Right hindlimb (tissue), 1 donor: Measurements from ENCODE around the gene GOLGA6C.
"Not testable (repeated sequence)": the region's sequence is repeated elsewhere in the genome, so short reads cannot be mapped to it uniquely, and the experiment has no call there.

Source experiments
- DNase-seq: peaks from one replicate; pipeline ENCODE4 v3.0.0-alpha.2; 2018

GOLGA6C gene

DNA sequence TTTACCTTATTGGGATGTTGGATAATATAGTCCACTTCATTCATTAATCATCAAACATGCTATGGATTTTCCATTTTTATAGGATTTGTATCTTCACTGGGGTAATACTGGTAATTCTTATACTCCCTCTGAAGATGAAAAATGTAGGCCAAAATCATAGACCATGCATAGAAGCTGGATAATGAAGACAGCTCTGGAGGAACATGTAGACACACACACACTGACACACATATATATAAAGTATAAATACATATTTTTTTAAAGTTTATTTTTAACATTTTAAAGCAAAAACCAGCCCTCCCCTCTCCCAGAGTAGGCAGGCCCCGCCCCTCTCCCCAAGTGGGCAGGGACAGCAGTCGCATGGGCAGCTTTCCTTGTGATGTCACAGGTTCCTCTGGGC lies at the start of gene GOLGA6C:
Gene GOLGA6C (plus strand): TSS at position 301 of the 400 bp plus-strand sequence. CDS start 265 bp downstream, outside the sequence.
- not testable (repeated sequence) for DNase-seq

DNA sequence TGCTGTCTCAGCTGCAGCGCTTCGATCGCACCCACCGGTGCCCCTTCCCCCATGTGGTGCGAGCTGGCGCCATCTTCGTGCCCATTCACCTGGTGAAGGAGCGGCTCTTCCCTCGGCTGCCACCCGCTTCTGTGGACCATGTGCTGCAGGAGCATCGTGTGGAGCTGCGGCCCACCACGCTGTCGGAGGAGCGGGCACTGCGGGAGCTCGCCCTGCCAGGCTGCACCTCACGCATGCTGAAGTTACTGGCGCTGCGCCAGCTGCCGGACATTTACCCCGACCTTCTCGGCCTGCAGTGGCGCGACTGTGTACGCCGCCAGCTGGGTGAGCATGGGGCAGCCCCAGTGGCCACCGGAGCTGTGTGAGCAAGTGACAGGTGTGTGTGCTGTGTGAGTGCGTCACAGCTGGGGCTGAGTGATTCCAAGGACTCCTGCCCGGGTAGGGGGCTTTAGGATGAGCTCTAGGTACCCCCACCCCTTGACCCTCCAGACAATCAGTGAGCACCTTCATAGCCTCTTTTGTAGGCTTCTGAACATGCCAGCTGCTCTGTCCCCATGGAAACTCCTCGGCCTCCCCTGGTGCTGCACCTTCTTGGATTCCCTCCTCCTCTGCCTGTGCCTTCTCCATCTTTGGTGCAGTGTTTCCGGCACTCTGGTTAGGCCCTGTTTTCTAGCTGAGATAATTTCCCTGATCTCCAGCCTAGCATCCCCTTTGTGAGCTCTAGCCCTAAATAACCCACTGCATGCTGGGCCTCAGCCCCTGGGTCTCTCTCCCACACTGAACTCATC lies 49.4 kb upstream of the GOLGA6C start:
- DNase-seq = no peak

GRCh38 chr15:75209289-75209676 lies 48.9 kb upstream of the GOLGA6C start:
- DNase-seq = no peak

GRCh38 chr15:75210811-75211230 lies 47.3 kb upstream of the GOLGA6C start:
- DNase-seq = no peak

GRCh38 chr15:75211436-75212199 lies 46.5 kb upstream of the GOLGA6C start:
- no peak for DNase-seq

DNA sequence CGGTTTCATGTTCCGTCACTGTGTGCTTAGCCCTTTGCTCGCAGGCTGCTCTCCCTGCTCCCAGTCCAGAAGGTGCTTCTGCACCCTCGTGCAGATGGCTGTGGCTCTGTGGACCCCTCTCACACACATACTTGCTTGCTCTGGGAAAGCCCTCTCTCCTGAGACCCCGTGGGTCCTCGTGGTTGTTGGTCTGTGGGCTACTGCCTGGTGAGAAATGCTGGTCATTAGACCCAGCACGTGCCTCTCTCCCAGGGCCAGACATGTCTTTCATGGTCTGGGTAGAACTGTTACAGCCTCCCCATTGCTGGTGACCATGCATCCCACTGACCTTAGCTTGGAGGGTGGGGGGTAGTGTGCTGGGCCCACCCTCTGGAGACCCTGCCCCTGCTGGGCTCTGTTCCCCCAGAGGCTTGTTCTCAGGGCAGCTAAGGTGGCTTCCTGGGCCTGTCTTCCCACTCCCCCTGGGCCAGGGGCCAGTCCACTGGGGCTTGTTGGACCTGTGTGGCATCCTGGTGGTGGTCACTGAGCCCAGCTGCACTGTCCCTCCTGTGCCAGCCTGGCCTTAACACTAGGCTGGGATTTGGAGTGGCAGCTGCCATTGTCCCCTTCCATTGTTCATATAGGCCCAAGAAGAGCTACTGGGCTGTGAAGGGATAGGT lies 45.8 kb upstream of the GOLGA6C start:
- DNase-seq = no peak

DNA sequence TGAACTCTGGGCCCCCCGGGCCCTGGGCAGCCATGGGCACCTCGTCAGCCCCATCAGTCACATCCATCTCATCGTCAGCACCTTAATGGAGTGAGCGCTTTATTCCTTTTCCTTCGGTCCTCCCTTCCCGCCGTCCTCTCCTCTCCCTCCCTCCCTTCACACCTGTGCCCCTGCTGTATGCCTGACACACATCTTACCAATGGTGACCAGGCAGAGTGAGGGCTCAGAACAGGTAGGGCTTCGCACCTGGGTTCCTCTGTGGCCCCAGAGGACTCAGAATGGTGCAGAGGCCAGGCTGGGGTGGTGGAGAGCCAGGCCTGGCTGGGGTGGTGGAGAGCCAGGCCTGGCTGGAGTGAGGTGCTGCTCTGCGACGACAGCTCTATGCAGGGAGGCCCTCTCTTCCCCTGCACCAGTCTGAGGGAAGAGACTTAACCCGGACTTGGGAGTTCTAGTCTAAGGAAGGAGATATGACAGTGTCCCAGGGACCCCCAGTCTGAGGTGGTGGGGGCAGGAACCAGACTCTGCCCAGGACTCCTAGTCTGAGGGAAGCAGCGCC lies 44.8 kb upstream of the GOLGA6C start:
- DNase-seq = no peak

DNA sequence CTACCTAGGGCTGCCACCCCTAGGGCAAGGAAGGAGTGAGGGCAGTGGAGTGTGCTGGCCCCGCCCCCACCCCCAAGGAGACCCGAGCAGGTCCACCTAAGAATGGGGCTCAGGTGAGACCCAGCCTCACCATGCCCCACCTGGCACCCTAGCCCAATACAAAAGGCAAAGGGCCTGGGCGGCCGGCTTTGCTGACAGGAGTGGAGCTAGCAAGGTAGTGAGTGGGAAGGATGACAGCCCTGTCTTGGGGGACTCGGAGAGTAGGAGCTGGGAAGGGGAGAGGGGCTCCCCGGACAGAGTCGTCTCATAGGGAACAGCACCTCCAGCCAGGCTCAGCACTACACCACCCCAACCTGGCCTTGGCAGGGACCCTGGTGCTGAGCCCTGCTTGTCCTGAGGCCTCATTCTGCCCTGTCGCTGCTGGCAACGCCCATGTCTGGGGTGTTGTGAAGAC lies 44.3 kb upstream of the GOLGA6C start:
- DNase-seq = no peak

DNA sequence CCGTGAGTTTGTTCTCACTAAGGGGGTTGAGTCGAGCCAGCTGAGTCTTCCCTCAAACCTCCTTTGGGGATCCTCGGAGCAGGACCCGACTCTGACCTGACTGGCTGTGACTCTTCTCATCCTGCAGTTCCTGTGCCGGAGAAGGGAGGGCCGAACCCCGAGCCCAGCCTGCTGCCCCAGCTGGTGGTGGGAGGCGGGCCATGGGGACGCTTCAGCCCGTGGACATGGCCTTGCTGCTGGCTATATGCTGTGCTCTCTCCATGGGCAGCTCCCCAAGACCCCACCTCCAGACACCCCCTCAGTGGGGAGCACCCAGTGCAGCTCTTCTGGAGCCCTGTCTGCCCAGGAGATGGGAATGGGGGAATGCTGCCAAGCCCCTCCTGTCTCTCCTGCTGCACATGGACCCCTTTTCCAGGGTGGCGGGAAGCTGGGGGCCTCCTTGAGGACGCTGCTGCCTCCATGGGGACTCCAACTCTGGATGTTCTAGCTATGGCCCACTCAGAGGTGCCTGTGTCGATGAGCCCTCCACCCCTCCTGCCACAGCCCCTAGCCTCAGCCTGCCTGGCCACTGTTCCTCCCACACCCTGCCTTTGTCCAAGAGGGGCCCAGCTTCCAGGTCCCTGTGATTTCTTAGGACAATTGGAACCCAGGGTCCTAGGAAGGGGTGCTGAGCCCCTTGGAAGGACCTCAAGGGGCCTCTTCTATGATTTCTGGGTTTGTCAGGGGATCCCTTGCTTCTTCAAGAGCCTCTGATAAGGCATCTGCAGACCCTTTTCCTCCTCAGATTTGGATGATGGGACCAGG lies 43.6 kb upstream of the GOLGA6C start:
- no peak for DNase-seq

DNA sequence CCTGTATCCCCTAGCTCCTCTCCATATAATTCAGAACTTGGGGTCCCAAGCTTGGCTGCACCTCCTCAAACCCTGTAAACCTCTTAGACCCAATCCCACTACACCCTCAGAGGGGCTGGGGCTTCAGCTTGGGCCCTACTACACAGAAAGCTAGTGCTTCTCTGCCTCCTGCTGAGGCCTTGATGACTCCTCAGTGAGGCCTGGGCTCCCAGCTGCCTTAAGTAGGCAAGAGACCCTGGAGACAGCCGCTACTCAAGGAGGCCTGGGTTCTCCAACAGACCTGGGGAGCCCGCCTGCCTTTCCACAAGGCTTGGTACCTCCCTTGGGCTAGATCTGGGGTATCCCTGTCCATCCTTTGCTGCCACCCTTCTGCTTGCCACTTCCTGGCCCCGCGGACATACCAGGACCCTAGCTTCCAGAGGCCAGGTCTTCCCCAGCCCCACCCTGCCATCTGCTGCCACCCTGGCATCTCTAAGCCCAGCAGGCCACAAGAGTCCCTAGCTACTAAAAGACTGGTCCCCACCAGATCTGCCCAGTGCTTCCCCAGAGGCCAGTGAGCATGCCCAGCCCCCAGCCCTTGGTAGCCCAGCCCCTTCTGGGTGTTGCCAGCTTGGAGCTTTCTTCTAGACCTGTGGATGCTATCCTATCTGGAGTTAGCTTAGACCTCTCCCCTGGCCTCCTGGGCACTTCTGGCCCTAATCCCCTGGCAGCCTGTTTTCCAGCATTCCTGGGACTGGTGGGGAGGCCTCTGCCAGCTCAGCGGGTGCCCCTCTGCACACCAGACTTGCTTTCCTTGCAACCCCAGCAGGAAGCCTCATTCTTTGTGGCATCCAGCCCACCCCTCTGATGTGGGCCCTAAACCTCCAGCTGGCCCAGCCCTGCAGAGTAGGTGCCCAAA lies 42.8 kb upstream of the GOLGA6C start:
- no peak for DNase-seq

DNA sequence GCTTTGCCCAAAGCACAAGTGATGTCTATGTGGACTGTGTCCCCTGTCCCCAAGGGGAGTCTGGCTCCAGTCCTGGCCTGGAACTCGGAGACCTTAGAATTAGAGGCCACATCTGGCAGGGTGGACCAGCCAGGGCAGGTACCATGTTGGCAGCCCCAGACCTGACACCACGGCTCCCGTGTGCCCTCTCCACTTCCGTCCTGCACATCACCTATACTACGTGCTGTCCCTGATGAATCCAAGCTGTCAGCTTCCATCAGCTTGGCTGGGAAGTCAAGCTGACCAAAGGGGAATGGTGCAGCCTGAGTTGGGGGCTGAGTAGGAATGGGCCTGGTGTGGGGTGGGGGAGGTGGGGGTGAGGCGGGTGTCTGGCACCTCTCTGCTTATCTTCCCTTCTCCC lies 41.1 kb upstream of the GOLGA6C start:
- DNase-seq = no peak

- DNase-seq = not testable (repeated sequence)
These were observed 40.6 kb upstream of the GOLGA6C start for GRCh38 chr15:75217574-75217973.

DNA sequence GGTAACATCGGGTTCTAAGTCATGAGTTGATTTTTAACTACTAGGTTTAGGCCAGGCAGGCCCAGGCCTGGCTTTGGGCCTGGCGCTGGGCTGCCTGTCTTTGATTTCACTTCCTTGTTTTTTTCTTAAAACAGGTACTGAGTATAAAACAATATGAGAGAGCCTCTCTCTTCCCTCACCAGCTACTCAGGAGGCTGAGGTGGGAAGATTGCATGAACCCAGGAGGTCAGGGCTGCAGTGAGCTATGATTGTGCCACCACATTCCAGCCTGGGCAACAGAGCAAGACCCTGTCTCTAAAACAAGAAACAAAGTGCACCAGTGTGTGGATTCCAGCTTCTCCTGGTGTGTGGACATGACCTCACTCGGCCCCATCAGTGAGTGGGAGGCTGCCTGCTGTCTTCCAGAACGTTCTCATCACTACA lies 38.6 kb upstream of the GOLGA6C start:
- DNase-seq = not testable (repeated sequence)

DNA sequence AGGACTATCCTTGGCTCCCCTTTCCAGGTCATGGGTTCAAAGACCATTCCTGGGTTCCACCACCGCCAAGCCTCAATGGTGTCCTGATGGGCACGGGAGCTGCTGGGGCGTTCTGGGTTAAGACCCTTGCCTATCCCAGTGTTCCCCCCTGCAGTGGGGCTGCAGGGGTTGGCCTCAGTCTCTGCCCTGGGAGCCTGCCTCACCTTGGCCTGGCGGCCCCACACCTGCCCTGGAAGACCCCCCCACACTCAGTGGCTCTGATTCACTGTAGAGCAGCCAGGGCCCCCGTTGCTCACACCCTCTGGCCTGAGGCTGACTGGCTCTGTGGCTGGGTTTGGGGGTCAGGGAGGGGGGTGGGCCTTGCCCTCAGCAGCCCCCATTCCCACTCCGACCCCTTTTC lies 34.4 kb upstream of the GOLGA6C start:
- DNase-seq = no peak

DNA sequence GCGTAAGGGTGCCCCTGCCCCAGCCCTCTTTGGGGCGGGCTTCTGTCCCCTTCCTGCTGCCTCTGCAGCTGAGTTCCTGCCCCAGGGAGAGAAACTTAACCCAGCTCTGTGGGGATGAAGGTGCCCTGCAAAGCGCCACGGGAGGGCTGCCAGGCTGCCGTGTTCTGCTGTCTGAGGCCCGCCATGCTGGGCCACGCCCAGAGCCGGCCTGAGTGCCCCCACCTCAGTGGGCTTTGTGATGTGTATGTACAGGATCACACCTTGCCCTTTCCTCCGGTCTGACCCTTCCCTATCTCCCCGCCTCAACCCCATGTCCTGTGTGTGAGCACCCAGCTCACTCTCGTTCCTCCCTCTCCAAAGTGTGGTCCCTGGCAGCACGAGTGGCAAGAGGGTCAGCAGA lies 33.9 kb upstream of the GOLGA6C start:
- no peak for DNase-seq

DNA sequence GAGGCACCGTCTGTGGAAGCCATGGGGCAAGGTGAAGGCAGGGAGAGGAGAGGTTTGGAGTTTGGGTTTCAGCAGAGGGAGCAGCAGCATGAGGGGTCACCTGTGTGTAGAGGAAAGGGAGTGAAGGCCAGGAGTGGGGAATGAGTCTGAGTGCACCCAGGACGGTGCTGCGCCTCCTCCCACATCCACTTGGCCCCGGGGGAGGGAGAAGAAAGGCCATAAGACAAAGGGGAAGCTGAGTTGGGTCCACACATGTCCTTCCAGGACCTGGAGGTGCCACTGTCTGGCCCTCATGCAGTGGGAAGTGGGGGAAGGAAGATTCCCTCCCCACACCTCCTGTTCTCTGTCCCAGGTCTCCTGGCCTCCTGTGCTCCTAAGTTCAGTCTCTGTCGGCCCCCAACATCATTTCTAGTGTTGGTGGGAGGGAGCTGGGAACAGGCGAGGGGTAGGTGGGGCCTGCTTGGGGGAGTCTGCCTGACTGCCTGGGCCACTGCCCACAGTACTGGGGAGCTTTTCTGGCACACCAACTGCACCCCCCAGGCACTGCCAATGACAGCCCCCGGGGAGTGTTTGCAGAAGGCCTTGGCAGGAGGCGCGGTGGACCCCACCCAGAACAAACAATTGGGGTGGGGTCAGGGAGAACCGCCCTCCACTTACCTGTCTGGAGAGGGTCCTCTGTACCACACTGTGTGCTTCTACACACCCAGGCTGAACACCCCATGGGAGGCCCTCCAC lies 32.9 kb upstream of the GOLGA6C start:
- DNase-seq = not testable (repeated sequence)

- no peak for DNase-seq
These were observed 32.0 kb upstream of the GOLGA6C start for GRCh38 chr15:75225951-75226732.

DNA sequence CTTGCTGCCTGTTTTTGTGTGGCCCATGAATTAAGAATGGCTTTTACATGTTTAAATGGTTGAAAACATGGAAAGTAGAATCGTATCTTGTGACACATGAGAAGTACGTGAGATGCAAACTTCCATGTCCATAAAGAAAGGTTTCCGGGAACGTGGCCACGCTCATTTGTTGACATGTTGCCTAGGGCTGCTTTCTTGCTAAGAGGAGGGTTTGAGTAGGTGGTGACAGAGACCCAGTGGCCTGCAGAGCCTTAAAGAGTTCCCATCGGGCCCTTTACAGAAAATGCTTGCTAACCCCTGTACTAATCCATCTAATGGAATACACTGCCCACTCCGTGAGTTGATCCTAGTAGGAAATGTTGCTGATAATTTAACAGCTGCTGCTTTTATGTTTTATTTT lies 31.0 kb upstream of the GOLGA6C start:
- not testable (repeated sequence) for DNase-seq

- DNase-seq = no peak
These were observed 30.4 kb upstream of the GOLGA6C start for GRCh38 chr15:75227663-75228280.
